NB4 (cell line): ENCODE measurements around the gene CCDC88C.

Experiments
- DNase-seq: peaks from one replicate; pipeline ENCODE4 v3.0.0; 2010; ENCODE audit warnings: low read depth
- H3K4me3 ChIP-seq: one replicate; pipeline ENCODE4 v1.5.1; 2011; ENCODE audit warnings: mild to moderate bottlenecking, low read depth, low read length, moderate library complexity
- CTCF ChIP-seq: IDR thresholded peaks from one replicate; pipeline ENCODE4 v1.5.1; 2012; ENCODE audit warnings: low read depth, low read length
- MAX ChIP-seq: IDR thresholded peaks from 2 replicates; pipeline ENCODE4 v1.6.1; 2011; ENCODE audit warnings: low read depth, low read length
- MYC ChIP-seq: IDR thresholded peaks from 2 replicates; pipeline ENCODE4 v1.6.1; 2011; ENCODE audit warnings: low read depth, low read length
- POLR2A ChIP-seq: IDR thresholded peaks from 2 replicates; pipeline ENCODE4 v1.6.1; 2011; ENCODE audit warnings: mild to moderate bottlenecking; ENCODE audit not compliant: insufficient read length; ENCODE audit errors: extremely low read depth

The CCDC88C gene

GRCh38 chr14:91313154-91313850, 104.3 kb downstream of the CCDC88C start:
- H3K4me3 ChIP-seq, result no peak overlapping the region
- TF ChIP-seq MAX (no peak), CTCF (no peak), MYC (no peak), POLR2A (no peak)
- DNase-seq, result no peak

- TF ChIP-seq POLR2A, result no peak
- TF ChIP-seq CTCF, result no peak
- no peak for TF ChIP-seq MYC
- TF ChIP-seq MAX, result no peak
- DNase-seq, result peak; percentile 36
- H3K4me3 ChIP-seq, result no peak overlapping the region
Measured at GRCh38 chr14:91311284-91311662, 106.3 kb downstream of the CCDC88C start.

- TF ChIP-seq MAX, result no peak
- TF ChIP-seq MYC, result no peak
- no peak for TF ChIP-seq POLR2A
- TF ChIP-seq CTCF, result no peak
Measured at GRCh38 chr14:91310606-91311283, 106.9 kb downstream of the CCDC88C start.

GRCh38 chr14:91309756-91310280, 107.8 kb downstream of the CCDC88C start:
- TF ChIP-seq CTCF, result no peak
- TF ChIP-seq POLR2A, result no peak
- TF ChIP-seq MAX, result no peak
- TF ChIP-seq MYC, result no peak
- H3K4me3 ChIP-seq, result no peak overlapping the region
- DNase-seq, result no peak

More at GRCh38 chr14:91310606-91311283, 106.9 kb downstream of the CCDC88C start:
- DNase-seq, result no peak
- no peak overlapping the region for H3K4me3 ChIP-seq

GRCh38 chr14:91308337-91308736, 109.3 kb downstream of the CCDC88C start:
- no peak overlapping the region for H3K4me3 ChIP-seq
- TF ChIP-seq CTCF (no peak), POLR2A (no peak), MYC (no peak), MAX (no peak)
- no peak for DNase-seq
